Measurements from ENCODE around the gene FBLN1. TPM values are rescaled to one million over a fixed set of nuclear protein-coding genes. Genes with fewer than 3 reads are reported as not detected.

Gene FBLN1
- total and polyA plus RNA-seq, 2 of the 13 experiments (the other 11 are each of a cell fraction or from before 2014, with no cell fraction given): 37.3 to 103 TPM

- TF ChIP-seq ZZZ3 (CRISPR knock-in tag; IDR thresholded peaks at IDR 0.05; ENCODE audit: borderline replicate concordance) (0 out of 2 replicates have a peak, but pooled peaks have one; percentile 26), ZBTB20 (CRISPR knock-in tag; IDR thresholded peaks at IDR 0.05; ENCODE audit: borderline replicate concordance, low read depth) (0 out of 2 replicates have a peak, but pooled peaks have one; percentile 27), ZNF292 (CRISPR knock-in tag; IDR thresholded peaks at IDR 0.05; ENCODE audit: borderline replicate concordance, low read depth) (peak; percentile 98), HCFC1 (IDR thresholded peaks at IDR 0.05; ENCODE audit: low read depth, low read length) (no peak), ZNF780A (CRISPR knock-in tag; IDR thresholded peaks at IDR 0.05) (no peak), PATZ1 (CRISPR knock-in tag; IDR thresholded peaks at IDR 0.05) (peak; percentile 79), NR2F1 (CRISPR knock-in tag; IDR thresholded peaks at IDR 0.05) (no peak), POLR2G (IDR thresholded peaks at IDR 0.05; ENCODE audit: low read depth, low read length) (no peak), ATF2 (CRISPR knock-in tag; IDR thresholded peaks at IDR 0.05) (peak; percentile 48; the same call in 1 of the 2 replicates), POLR2A (IDR thresholded peaks at IDR 0.05; ENCODE audit: insufficient read depth in 1 of 2, low read depth in 2 of 2, low read length in 2 of 2) (no peak), ARNT (IDR thresholded peaks at IDR 0.05) (no peak), SIN3A (IDR thresholded peaks at IDR 0.05; ENCODE audit: borderline replicate concordance, low read depth, low read length) (no peak), ZC3H13 (CRISPR knock-in tag; IDR thresholded peaks at IDR 0.05) (no peak), TCF7L2 (IDR thresholded peaks at IDR 0.05; ENCODE audit: low read depth, low read length) (no peak), HDAC6 (IDR thresholded peaks at IDR 0.05; ENCODE audit: low read depth, low read length) (no peak), STAT5B (CRISPR knock-in tag; IDR thresholded peaks at IDR 0.05) (no peak)
- TF ChIP-seq, protein P1, sequence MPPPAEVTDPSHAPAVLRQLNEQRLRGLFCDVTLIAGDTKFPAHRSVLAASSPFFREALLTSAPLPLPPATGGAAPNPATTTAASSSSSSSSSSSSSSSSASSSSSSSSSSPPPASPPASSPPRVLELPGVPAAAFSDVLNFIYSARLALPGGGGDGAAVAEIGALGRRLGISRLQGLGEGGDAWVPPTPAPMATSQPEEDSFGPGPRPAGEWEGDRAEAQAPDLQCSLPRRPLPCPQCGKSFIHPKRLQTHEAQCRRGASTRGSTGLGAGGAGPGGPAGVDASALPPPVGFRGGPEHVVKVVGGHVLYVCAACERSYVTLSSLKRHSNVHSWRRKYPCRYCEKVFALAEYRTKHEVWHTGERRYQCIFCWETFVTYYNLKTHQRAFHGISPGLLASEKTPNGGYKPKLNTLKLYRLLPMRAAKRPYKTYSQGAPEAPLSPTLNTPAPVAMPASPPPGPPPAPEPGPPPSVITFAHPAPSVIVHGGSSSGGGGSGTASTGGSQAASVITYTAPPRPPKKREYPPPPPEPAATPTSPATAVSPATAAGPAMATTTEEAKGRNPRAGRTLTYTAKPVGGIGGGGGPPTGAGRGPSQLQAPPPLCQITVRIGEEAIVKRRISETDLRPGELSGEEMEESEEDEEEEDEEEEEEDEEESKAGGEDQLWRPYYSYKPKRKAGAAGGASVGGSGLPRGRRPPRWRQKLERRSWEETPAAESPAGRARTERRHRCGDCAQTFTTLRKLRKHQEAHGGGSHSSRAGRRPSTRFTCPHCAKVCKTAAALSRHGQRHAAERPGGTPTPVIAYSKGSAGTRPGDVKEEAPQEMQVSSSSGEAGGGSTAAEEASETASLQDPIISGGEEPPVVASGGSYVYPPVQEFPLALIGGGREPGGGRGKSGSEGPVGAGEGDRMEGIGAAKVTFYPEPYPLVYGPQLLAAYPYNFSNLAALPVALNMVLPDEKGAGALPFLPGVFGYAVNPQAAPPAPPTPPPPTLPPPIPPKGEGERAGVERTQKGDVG (CRISPR knock-in tag; IDR thresholded peaks at IDR 0.05; ENCODE audit: borderline replicate concordance): peak; percentile 61; the same call in 1 of the 2 replicates
- TF ChIP-seq, protein P2, sequence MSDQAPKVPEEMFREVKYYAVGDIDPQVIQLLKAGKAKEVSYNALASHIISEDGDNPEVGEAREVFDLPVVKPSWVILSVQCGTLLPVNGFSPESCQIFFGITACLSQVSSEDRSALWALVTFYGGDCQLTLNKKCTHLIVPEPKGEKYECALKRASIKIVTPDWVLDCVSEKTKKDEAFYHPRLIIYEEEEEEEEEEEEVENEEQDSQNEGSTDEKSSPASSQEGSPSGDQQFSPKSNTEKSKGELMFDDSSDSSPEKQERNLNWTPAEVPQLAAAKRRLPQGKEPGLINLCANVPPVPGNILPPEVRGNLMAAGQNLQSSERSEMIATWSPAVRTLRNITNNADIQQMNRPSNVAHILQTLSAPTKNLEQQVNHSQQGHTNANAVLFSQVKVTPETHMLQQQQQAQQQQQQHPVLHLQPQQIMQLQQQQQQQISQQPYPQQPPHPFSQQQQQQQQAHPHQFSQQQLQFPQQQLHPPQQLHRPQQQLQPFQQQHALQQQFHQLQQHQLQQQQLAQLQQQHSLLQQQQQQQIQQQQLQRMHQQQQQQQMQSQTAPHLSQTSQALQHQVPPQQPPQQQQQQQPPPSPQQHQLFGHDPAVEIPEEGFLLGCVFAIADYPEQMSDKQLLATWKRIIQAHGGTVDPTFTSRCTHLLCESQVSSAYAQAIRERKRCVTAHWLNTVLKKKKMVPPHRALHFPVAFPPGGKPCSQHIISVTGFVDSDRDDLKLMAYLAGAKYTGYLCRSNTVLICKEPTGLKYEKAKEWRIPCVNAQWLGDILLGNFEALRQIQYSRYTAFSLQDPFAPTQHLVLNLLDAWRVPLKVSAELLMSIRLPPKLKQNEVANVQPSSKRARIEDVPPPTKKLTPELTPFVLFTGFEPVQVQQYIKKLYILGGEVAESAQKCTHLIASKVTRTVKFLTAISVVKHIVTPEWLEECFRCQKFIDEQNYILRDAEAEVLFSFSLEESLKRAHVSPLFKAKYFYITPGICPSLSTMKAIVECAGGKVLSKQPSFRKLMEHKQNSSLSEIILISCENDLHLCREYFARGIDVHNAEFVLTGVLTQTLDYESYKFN (CRISPR knock-in tag; conservative IDR thresholded peaks at IDR 0.05): peak; percentile 76
Observed at GRCh38 chr22:45597460-45598192, 94.9 kb downstream of the FBLN1 start (continued).

All from HepG2 (cell line).